SU-DHL-6 (cell line): ENCODE data around the gene BEGAIN.

Experiments
- CTCF ChIP-seq: fragments of 200-600 bp; sonication (generic); IDR thresholded peaks from one replicate; pipeline ENCODE4 v1.5.1; 2017; ENCODE audit warnings: antibody characterized with exemption, mild to moderate bottlenecking, low read length, moderate library complexity; ENCODE audit not compliant: insufficient read depth, poor library complexity, severe bottlenecking
- EZH2phosphoT487 ChIP-seq: fragments of 200-600 bp; sonication (generic), shearing (Covaris generic); conservative IDR thresholded peaks from 2 replicates; pipeline ENCODE4 v1.6.1; 2018; ENCODE audit warnings: mild to moderate bottlenecking, antibody characterized with exemption, low read length, moderate library complexity, mixed read lengths

- TF ChIP-seq CTCF (no peak), EZH2phosphoT487 (no peak)
These were observed 1.5 kb upstream of the BEGAIN start for GRCh38 chr14:100588671-100589070.
